AML-193 (cell line): Measurements from ENCODE around the gene MEI1.
A peak's percentile ranks its signal among the peaks of the same experiment; 100 is the strongest.
"Not testable (repeated sequence)": the region's sequence is repeated elsewhere in the genome, so short reads cannot be mapped to it uniquely, and the experiment has no call there.

Experiments used
- DNase-seq, 2 experiments: peaks; one replicate each; lab custom pipeline; 2025; lab: John Stamatoyannopoulos, UW

Gene MEI1

GRCh38 chr22:41821471-41822316 is 122.4 kb downstream of the MEI1 start:
- DNase-seq, result no peak

- peak; percentile 40 to 57 for DNase-seq
Measured at GRCh38 chr22:41822317-41823057, 123.2 kb downstream of the MEI1 start.

GRCh38 chr22:41823797-41824196 is 124.5 kb downstream of the MEI1 start:
- no peak for DNase-seq

GRCh38 chr22:41825376-41825775 is 126.1 kb downstream of the MEI1 start:
- no peak for DNase-seq

GRCh38 chr22:41826021-41826420 is 126.7 kb downstream of the MEI1 start:
- DNase-seq, result no peak

GRCh38 chr22:41826430-41827383 is 127.4 kb downstream of the MEI1 start:
- no peak for DNase-seq

- DNase-seq, result no peak
Measured at GRCh38 chr22:41827671-41828070, 128.4 kb downstream of the MEI1 start.

- DNase-seq, result no peak
Measured at GRCh38 chr22:41828516-41828915, 129.2 kb downstream of the MEI1 start.

- DNase-seq, result no peak
Measured at GRCh38 chr22:41830174-41830573, 130.9 kb downstream of the MEI1 start.

- DNase-seq, result peak; percentile 64 to 75
Measured at GRCh38 chr22:41831383-41831782, 132.1 kb downstream of the MEI1 start.

GRCh38 chr22:41831828-41832552 is 132.7 kb downstream of the MEI1 start:
- peak in 1 of 2 experiments; percentile 10 for DNase-seq

GRCh38 chr22:41832553-41833368 is 133.5 kb downstream of the MEI1 start, which contains the start of gene SREBF2:
TSS of gene SREBF2 (plus strand) at chr22:41833105. CDS start at chr22:41833271, 166 bp downstream.
- peak; percentile 97 to 99 for DNase-seq

GRCh38 chr22:41833369-41834004 is 134.2 kb downstream of the MEI1 start:
- DNase-seq, result peak; percentile 9 to 26

GRCh38 chr22:41834005-41834944 is 135.0 kb downstream of the MEI1 start:
- DNase-seq, result no peak

GRCh38 chr22:41835462-41835861 is 136.2 kb downstream of the MEI1 start:
- not testable (repeated sequence) for DNase-seq

- no peak for DNase-seq
Measured at GRCh38 chr22:41836551-41836950, 137.2 kb downstream of the MEI1 start.

- no peak for DNase-seq
Measured at GRCh38 chr22:41838842-41839618, 139.7 kb downstream of the MEI1 start.

- DNase-seq, result no peak
Measured at GRCh38 chr22:41840216-41840615, 140.9 kb downstream of the MEI1 start.
